K562 (cell line): ENCODE results near the gene MRPS18B. TPM values are rescaled to one million over a fixed set of nuclear protein-coding genes. Genes with fewer than 3 reads are reported as not detected.

Experiments used
- ATAC-seq: fragments of 200-7000 bp; cut with Tn5 transposase; 3 replicates; pipeline ENCODE4 v1.9.1; 2020; ENCODE audit warnings: moderate library complexity
- BruUV-seq: library from RNA; stranded (reverse); fragments of 400-500 nt; replicated peaks from 2 replicates; lab custom pipeline; 2021; lab: Mats Ljungman, UMichigan
- CTCF ChIA-PET: fragments of 300-600 bp; formaldehyde crosslinking; extraction: SDS; loops from one replicate; lab custom pipeline; 2021; ENCODE audit warnings: low intra/inter-chr PET ratio; lab: Yijun Ruan, JAX
- POLR2A ChIA-PET: fragments of 300-600, 350-650 bp; sonication (Branson Sonifier 250); formaldehyde crosslinking; extraction: SDS; loops from one replicate; lab custom pipeline; 2021; ENCODE audit warnings: antibody characterized with exemption, inconsistent platforms; lab: Yijun Ruan, JAX
- DNase-seq, 4 experiments: peaks; one replicate each; pipeline versions ENCODE4 v3.0.0 to v3.0.0-alpha.2; 2011 to 2018; ENCODE audit warnings: low spot score in 3 of 4, mixed read lengths in 3 of 4; ENCODE audit errors: extremely low read depth in 1 of 4
- FAIRE-seq: peaks from 2 replicates; lab custom pipeline; 2011; peaks lifted over from hg19 to GRCh38; lab: Jason Lieb, UNC
- H2AFZ ChIP-seq: 2 replicates; pipeline ENCODE4 v1.6.0; 2011; ENCODE audit warnings: low read depth, low read length, control low read depth, inconsistent platforms
- H3K27ac ChIP-seq: fragments of 200-600 bp; 3 replicates; pipeline ENCODE4 v1.8.0; 2011; ENCODE audit warnings: low read depth, mild to moderate bottlenecking, control low read depth, inconsistent platforms, low read length, moderate library complexity, mixed read lengths; ENCODE audit errors: extremely low read depth
- H3K27me3 ChIP-seq, 2 experiments: fragments of 300-600 bp in 1 of 2; 2 replicates in 1 of 2; 3 replicates in 1 of 2; pipeline versions ENCODE4 v1.6.0 to v1.8.0; 2011; ENCODE audit warnings: inconsistent platforms in 2 of 2, low read length in 2 of 2, mild to moderate bottlenecking in 1 of 2, mixed read lengths in 1 of 2, moderate library complexity in 1 of 2; ENCODE audit not compliant: control insufficient read depth in 2 of 2, insufficient read depth in 2 of 2
- H3K36me3 ChIP-seq: fragments of 300-600 bp; 3 replicates; pipeline ENCODE4 v1.8.0; 2011; ENCODE audit warnings: mild to moderate bottlenecking, low read length, inconsistent platforms; ENCODE audit not compliant: control insufficient read depth, insufficient read depth
- H3K4me1 ChIP-seq, 2 experiments: fragments of 200-600 bp in 1 of 2; replicated peaks in 1 of 2; 2 replicates in 1 of 2; 3 replicates in 1 of 2; pipeline versions ENCODE4 v1.5.1 to v1.8.0; 2011; ENCODE audit warnings: inconsistent platforms in 2 of 2, low read length in 2 of 2, mild to moderate bottlenecking in 1 of 2, mixed read lengths in 1 of 2, moderate library complexity in 1 of 2; ENCODE audit not compliant: control insufficient read depth in 2 of 2, insufficient read depth in 2 of 2
- H3K4me2 ChIP-seq: 2 replicates; pipeline ENCODE4 v1.6.1; 2011; ENCODE audit warnings: low read length, control low read depth, inconsistent platforms, mixed read lengths; ENCODE audit not compliant: insufficient read depth
- H3K4me3 ChIP-seq: fragments of 200-600 bp; sonication (generic), shearing (Covaris generic); 2 replicates; pipeline ENCODE4 v1.5.1; 2016; ENCODE audit warnings: control low read depth, inconsistent platforms
- H3K79me2 ChIP-seq: fragments of 200-600 bp; 3 replicates; pipeline ENCODE4 v1.8.0; 2011; ENCODE audit warnings: low read length, inconsistent platforms; ENCODE audit not compliant: control insufficient read depth, insufficient read depth
- H3K9ac ChIP-seq, 2 experiments: 2 replicates each; pipeline versions ENCODE4 v1.6.0 to v1.6.1; 2011; ENCODE audit warnings: low read depth in 2 of 2, low read length in 2 of 2, control low read depth in 1 of 2, inconsistent platforms in 1 of 2, mild to moderate bottlenecking in 1 of 2, mixed read lengths in 1 of 2; ENCODE audit not compliant: insufficient read depth in 1 of 2
- H3K9me1 ChIP-seq: one replicate; pipeline ENCODE4 v1.6.0; 2011; ENCODE audit warnings: inconsistent platforms, mild to moderate bottlenecking, low read length, moderate library complexity; ENCODE audit not compliant: control insufficient read depth, insufficient read depth
- H3K9me3 ChIP-seq: replicated peaks from 2 replicates; pipeline ENCODE4 v1.5.1; 2011; ENCODE audit warnings: low read depth, low read length, inconsistent platforms; ENCODE audit not compliant: control insufficient read depth, insufficient read depth
- H4K20me1 ChIP-seq: replicated peaks from 2 replicates; pipeline ENCODE4 v1.6.1; 2011; ENCODE audit warnings: low read length, inconsistent platforms, mixed read lengths; ENCODE audit not compliant: control insufficient read depth, insufficient read depth
- ARID4B ChIP-seq: sonication (generic); formaldehyde crosslinking; IDR thresholded peaks from 2 replicates; pipeline ENCODE4 v1.8.0; 2022; ENCODE audit warnings: mild to moderate bottlenecking, missing genetic modification reagents
- FOS ChIP-seq: IDR thresholded peaks from 3 replicates; pipeline ENCODE4 v1.6.1; 2011; ENCODE audit not compliant: insufficient read length; ENCODE audit errors: extremely low read depth
- FOXJ3 ChIP-seq: sonication (generic); formaldehyde crosslinking; IDR thresholded peaks from 2 replicates; pipeline ENCODE4 v1.4.0; 2020; ENCODE audit warnings: mild to moderate bottlenecking, missing genetic modification reagents
- MBD2 ChIP-seq: sonication (generic); IDR thresholded peaks from 2 replicates; pipeline ENCODE4 v1.6.1; 2016; ENCODE audit warnings: low read depth, borderline replicate concordance
- SAFB ChIP-seq: fragments of 200-400 bp; formaldehyde crosslinking; IDR thresholded peaks from 2 replicates; pipeline ENCODE4 v1.6.1; 2017; ENCODE audit warnings: low read depth, low read length, borderline replicate concordance
- SIN3A ChIP-seq, 2 experiments: fragments of 150-350 bp in 1 of 2; IDR thresholded peaks; 2 replicates each; pipeline ENCODE4 v1.6.1; 2011 to 2016; ENCODE audit warnings: borderline replicate concordance in 2 of 2, low read depth in 2 of 2, low read length in 2 of 2, mild to moderate bottlenecking in 2 of 2, moderate library complexity in 2 of 2; ENCODE audit not compliant: control insufficient read depth in 1 of 2
- ZNF224 ChIP-seq: sonication (generic); formaldehyde crosslinking; IDR thresholded peaks from 2 replicates; pipeline ENCODE4 v1.8.0; 2022; ENCODE audit warnings: mild to moderate bottlenecking, missing genetic modification reagents
- ZNF436 ChIP-seq: fragments of 250-450, 450-650 bp; sonication (Bioruptor Pico); formaldehyde crosslinking; IDR thresholded peaks from 2 replicates; pipeline ENCODE4 v1.7.0; 2020; ENCODE audit warnings: mild to moderate bottlenecking
- whole genome bisulfite sequencing: fragments of 100-300 bp; shearing (Covaris generic); methylation state at CpG from one replicate; pipeline ENCODE4 v1.1.6; 2016; ENCODE audit warnings: low coverage, mixed read lengths; ENCODE audit not compliant: insufficient coverage; ENCODE audit errors: missing lambda C conversion rate; 5-methylcytosine and 5-hydroxymethylcytosine counted together
- in situ Hi-C: fragments of 300-500 bp; cut with MboI; formaldehyde crosslinking; loops from 4 replicates; pipeline ENCODE4 v1.15.0; 2018; ENCODE audit warnings: inconsistent platforms, mixed read lengths
- intact Hi-C: fragments of 100-400 bp; cut with micrococcal nuclease; formaldehyde crosslinking; loops from 2 replicates; pipeline ENCODE4 v1.14.2; 2022
- polyA plus RNA-seq, 8 experiments: library from polyadenylated mRNA; depleted of rRNA in 4 of 8; stranded (reverse) in 5 of 8; unstranded in 3 of 8; fragments of >200 nt; fragmentation: Nextera tagmentation in 2 of 8; fragmentation: Illumina TruSeq in 1 of 8; extraction: Ambion mirVana in 2 of 8; extraction: Trizol in 1 of 8; gene quantifications; 2 replicates each; pipeline versions ENCODE4 v1.2.1 to v1.2.3, GENCODE V29; 2011 to 2014; ENCODE audit warnings: inconsistent platforms in 1 of 8, missing spikeins in 1 of 8
- total RNA-seq, 7 experiments: library from RNA; depleted of rRNA in 6 of 7; stranded (reverse); fragments of >200 nt in 6 of 7; fragmentation: Illumina TruSeq in 2 of 7; extraction: Trizol in 2 of 7; gene quantifications; 2 replicates each; pipeline versions ENCODE4 v1.2.1 to v1.2.3, GENCODE V29; 2011 to 2021; ENCODE audit warnings: low replicate concordance in 1 of 7

MRPS18B gene
- total and polyA plus RNA-seq, 9 of the 15 experiments (the other 6 are each of a cell fraction or from before 2014, with no cell fraction given), result 132 to 383 (median 178) TPM

- BruUV-seq, result no TSS peak
- no peak overlapping the region for H3K4me2 ChIP-seq
- FAIRE-seq (no peak), ATAC-seq (no peak), DNase-seq (no peak)
- no peak overlapping the region for H2AFZ ChIP-seq
- no peaks in the 10 kb centered on the region; a peak in 1 of 5 replicates for H3K4me1 ChIP-seq
- no peaks in the 10 kb centered on the region for H3K9me3 ChIP-seq
- in situ Hi-C loops (no loop called here), intact Hi-C loops (no loop called here)
- 98% methylated on average over 3 of the region's 3 CpGs for WGBS
- POLR2A ChIA-PET, result interaction anchor here (1.0 to 1.2 kb wide), 2 partner anchors 14 to 27 kb away, joined by 3 to 4 read pairs; no protein-coding TSS in a partner anchor
- H3K79me2 ChIP-seq, result no peaks in the 10 kb centered on the region
- peaks cover 91% of the 10 kb centered on the region for H3K36me3 ChIP-seq
- H3K27ac ChIP-seq, result no peak overlapping the region
- no peaks in the 10 kb centered on the region for H3K27me3 ChIP-seq
- no peak for TF ChIP-seq MBD2
- TF ChIP-seq ARID4B (CRISPR knock-in tag), result no peak
- no peak for TF ChIP-seq ZNF224
- no peak for TF ChIP-seq ZNF436 (CRISPR knock-in tag)
- TF ChIP-seq SIN3A (IDR thresholded peaks at IDR 0.05; ENCODE audit: borderline replicate concordance in 2 of 2, control insufficient read depth in 1 of 2, low read depth in 2 of 2, low read length in 2 of 2), result no peak
- TF ChIP-seq FOS, result no peak
- no peak for TF ChIP-seq FOXJ3 (CRISPR knock-in tag)
- TF ChIP-seq SAFB, result no peak
- no peak overlapping the region for H3K9ac ChIP-seq
- no peak overlapping the region for H3K4me3 ChIP-seq
- no peaks in the 10 kb centered on the region for H4K20me1 ChIP-seq
- CTCF ChIA-PET, result no interaction called here
- no peaks in the 10 kb centered on the region for H3K9me1 ChIP-seq
These were observed 38.1 kb downstream of the MRPS18B start for GRCh38 chr6:30655743-30656094.
